Measurements from ENCODE around the gene SOS2.

The SOS2 gene

DNA sequence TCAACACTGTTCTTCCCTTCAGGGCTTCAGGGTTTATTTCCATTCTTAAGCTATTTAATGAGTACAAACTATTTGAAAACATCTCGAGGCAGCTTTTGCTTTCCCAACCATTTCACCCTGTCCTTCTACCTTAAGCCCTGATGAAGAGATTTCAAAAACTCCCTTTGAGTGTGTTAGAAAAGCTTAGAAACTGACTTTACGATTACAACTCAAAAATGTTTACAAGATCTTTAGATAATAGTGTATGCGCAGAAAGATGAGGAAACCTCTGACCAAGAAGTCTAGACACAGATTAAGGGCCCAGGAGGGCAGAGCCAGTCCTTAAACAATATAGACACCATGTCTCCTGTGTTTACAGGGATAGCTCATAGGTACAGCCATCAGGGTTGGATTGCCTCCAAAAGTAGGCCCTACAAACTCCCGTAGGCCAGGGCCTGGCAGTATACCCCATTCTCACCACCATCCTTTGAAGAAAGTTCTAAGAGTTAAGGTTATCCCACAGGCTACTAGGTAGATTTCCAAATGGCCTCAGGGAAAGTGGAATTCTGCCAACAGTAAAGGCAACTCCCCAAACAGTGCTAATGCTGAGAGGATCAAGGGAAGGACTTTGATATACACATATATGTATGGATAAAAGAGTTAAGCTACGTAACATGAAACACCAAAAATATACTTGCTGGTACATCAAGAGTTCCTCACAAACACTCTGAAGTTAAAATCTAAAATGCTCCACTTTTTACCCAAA, 11.4 kb upstream of the SOS2 start:
- TF ChIP-seq, protein P1, sequence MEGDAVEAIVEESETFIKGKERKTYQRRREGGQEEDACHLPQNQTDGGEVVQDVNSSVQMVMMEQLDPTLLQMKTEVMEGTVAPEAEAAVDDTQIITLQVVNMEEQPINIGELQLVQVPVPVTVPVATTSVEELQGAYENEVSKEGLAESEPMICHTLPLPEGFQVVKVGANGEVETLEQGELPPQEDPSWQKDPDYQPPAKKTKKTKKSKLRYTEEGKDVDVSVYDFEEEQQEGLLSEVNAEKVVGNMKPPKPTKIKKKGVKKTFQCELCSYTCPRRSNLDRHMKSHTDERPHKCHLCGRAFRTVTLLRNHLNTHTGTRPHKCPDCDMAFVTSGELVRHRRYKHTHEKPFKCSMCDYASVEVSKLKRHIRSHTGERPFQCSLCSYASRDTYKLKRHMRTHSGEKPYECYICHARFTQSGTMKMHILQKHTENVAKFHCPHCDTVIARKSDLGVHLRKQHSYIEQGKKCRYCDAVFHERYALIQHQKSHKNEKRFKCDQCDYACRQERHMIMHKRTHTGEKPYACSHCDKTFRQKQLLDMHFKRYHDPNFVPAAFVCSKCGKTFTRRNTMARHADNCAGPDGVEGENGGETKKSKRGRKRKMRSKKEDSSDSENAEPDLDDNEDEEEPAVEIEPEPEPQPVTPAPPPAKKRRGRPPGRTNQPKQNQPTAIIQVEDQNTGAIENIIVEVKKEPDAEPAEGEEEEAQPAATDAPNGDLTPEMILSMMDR (conservative IDR thresholded peaks at IDR 0.05; ENCODE audit: low read depth): no peak
- POLR2A ChIA-PET (ENCODE audit: low non-redundant PET): no interaction called here
- CTCF ChIA-PET: interaction anchor here (0.6 kb wide), 1 partner anchor 17 kb away, joined by 4 read pairs; no protein-coding TSS in a partner anchor
- H3K27ac ChIP-seq: no peak overlapping the region
- no peak for DNase-seq (ENCODE audit: low spot score)

- POLR2A ChIA-PET (ENCODE audit: low non-redundant PET): no interaction called here
- no peak overlapping the region for H3K27ac ChIP-seq
- DNase-seq (ENCODE audit: low spot score): no peak
- CTCF ChIA-PET: interaction anchor here (0.6 kb wide), 1 partner anchor 132 kb away, joined by 4 read pairs; no protein-coding TSS in a partner anchor
- TF ChIP-seq, protein P1 (conservative IDR thresholded peaks at IDR 0.05; ENCODE audit: low read depth): no peak
Observed at GRCh38 chr14:50242096-50242495, 10.7 kb upstream of the SOS2 start.

GRCh38 chr14:50237427-50237826, 6.0 kb upstream of the SOS2 start:
- no peak for DNase-seq (ENCODE audit: low spot score)
- POLR2A ChIA-PET (ENCODE audit: low non-redundant PET): no interaction called here
- TF ChIP-seq, protein P1 (conservative IDR thresholded peaks at IDR 0.05; ENCODE audit: low read depth): no peak
- CTCF ChIA-PET: no interaction called here
- H3K27ac ChIP-seq: no peak overlapping the region

DNA sequence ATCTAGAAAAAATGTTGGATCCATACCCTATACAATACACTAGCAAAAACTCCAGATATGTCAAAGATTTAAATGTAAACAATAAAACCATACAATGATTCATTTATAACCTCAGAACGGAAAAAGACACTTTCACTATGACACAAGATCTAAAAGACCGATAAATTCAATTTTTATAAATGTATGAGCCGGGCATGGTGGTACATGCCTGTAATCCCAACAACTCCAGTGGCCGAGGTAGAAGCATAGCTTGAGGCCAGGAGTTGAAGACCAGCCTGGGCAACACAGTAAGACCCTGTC, 2.5 kb upstream of the SOS2 start:
- DNase-seq (ENCODE audit: low spot score): no peak
- CTCF ChIA-PET: interaction anchor here (0.6 kb wide), 2 partner anchors 368 to 562 kb away, joined by 4 to 5 read pairs; no protein-coding TSS in a partner anchor
- no peak overlapping the region; the same call in 1 of the 2 replicates for H3K27ac ChIP-seq
- POLR2A ChIA-PET (ENCODE audit: low non-redundant PET): no interaction called here
- TF ChIP-seq, protein P1 (conservative IDR thresholded peaks at IDR 0.05; ENCODE audit: low read depth): no peak

DNA sequence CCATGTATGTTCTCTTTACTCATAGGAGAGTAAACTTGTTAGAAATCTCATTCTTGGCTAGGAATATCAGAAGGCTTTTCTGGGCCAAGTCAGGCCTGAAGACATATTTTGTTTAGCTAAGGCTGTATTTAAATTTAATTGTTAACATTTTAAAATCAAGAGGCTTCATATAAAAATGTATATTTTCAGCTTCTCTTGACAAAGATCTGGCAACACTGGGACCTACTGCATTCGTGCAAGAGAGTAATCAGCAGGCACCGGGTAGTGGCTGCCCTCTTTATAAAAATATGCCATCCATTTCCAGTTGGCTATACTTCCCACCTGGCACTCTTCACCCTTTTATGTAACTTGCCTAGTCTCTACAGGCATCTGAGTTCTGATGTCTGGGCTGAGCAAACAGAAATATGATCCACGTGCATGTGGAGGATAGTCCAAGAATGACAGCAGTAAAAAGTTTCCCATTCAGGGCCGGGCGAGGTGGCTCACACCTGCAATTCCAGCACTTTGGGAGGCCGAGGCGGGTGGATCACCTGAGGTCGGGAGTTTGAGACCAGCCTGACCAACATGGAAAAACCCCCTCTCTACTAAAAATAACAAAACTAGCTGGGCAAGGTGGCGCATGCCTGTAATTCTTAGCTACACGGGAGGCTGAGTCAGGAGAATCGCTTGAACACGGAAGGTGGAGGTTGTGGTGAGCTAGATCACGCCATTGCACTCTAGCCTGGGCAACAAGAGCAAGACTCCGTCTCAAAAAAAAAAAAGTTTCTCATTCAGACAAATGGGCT, 2.0 kb upstream of the SOS2 start:
- TF ChIP-seq, protein P1 (conservative IDR thresholded peaks at IDR 0.05; ENCODE audit: low read depth): no peak
- CTCF ChIA-PET: interaction anchor here (0.5 to 0.6 kb wide), 3 partner anchors 89 to 562 kb away, joined by 3 to 5 read pairs (median 4); no protein-coding TSS in a partner anchor
- no peak overlapping the region; the same call in 1 of the 2 replicates for H3K27ac ChIP-seq
- DNase-seq (ENCODE audit: low spot score): no peak
- POLR2A ChIA-PET (ENCODE audit: low non-redundant PET): no interaction called here

GRCh38 chr14:50232276-50232642, 881 bp upstream of the SOS2 start:
- CTCF ChIA-PET: no interaction called here
- peak overlapping the region; percentile 95 for H3K27ac ChIP-seq
- POLR2A ChIA-PET (ENCODE audit: low non-redundant PET): no interaction called here
- TF ChIP-seq, protein P1 (conservative IDR thresholded peaks at IDR 0.05; ENCODE audit: low read depth): no peak
- no peak for DNase-seq (ENCODE audit: low spot score)

Data from RWPE1 (cell line).